Chondrocyte (in vitro differentiated cells): ENCODE results near the gene UNC5B. TPM values are rescaled to one million over a fixed set of nuclear protein-coding genes. Genes with fewer than 3 reads are reported as not detected.

Source experiments
- DNase-seq: peaks from one replicate; pipeline ENCODE4 v3.0.0; 2021; ENCODE audit warnings: mixed read lengths, low spot score
- H3K27ac Mint-ChIP-seq: one replicate; pipeline ENCODE4 v1.8.0; 2021; ENCODE audit warnings: mild to moderate bottlenecking, moderate library complexity, mixed read lengths; ENCODE audit not compliant: unreplicated experiment
- H3K27me3 Mint-ChIP-seq: 2 replicates; pipeline ENCODE4 v1.8.0; 2021; ENCODE audit warnings: low read depth, mixed read lengths
- H3K36me3 Mint-ChIP-seq: 2 replicates; pipeline ENCODE4 v1.8.0; 2021; ENCODE audit warnings: low read depth, mixed read lengths
- H3K4me1 Mint-ChIP-seq: 2 replicates; pipeline ENCODE4 v1.8.0; 2021; ENCODE audit warnings: low read depth, mild to moderate bottlenecking, mixed read lengths
- H3K4me3 Mint-ChIP-seq: one replicate; pipeline ENCODE4 v1.8.0; 2021; ENCODE audit warnings: mild to moderate bottlenecking, moderate library complexity, mixed read lengths; ENCODE audit not compliant: unreplicated experiment
- H3K9me3 Mint-ChIP-seq: 2 replicates; pipeline ENCODE4 v1.8.0; 2021; ENCODE audit warnings: low read depth, mixed read lengths
- total RNA-seq: library from RNA; stranded (reverse); gene quantifications from 3 replicates; pipeline ENCODE4 v1.2.1, GENCODE V29; 2021
- TF ChIP-seq, protein P1 (sequence below): fragments of 200-600 bp; sonication (generic); IDR thresholded peaks from 2 replicates; pipeline ENCODE4 v1.5.0; 2021; ENCODE audit warnings: antibody characterized with exemption, mild to moderate bottlenecking, moderate library complexity

UNC5B gene
- total RNA-seq, 1 donor from 2014 or later, result 57.9 TPM

- Mint-ChIP-seq H3K36me3 (peaks cover 3% of the 10 kb centered on the region), H3K4me1 (no peaks in the 10 kb centered on the region), H3K9me3 (no peaks in the 10 kb centered on the region), H3K27ac (no peak overlapping the region), H3K4me3 (no peak overlapping the region), H3K27me3 (no peaks in the 10 kb centered on the region)
- DNase-seq, result no peak
- TF ChIP-seq, protein P1, sequence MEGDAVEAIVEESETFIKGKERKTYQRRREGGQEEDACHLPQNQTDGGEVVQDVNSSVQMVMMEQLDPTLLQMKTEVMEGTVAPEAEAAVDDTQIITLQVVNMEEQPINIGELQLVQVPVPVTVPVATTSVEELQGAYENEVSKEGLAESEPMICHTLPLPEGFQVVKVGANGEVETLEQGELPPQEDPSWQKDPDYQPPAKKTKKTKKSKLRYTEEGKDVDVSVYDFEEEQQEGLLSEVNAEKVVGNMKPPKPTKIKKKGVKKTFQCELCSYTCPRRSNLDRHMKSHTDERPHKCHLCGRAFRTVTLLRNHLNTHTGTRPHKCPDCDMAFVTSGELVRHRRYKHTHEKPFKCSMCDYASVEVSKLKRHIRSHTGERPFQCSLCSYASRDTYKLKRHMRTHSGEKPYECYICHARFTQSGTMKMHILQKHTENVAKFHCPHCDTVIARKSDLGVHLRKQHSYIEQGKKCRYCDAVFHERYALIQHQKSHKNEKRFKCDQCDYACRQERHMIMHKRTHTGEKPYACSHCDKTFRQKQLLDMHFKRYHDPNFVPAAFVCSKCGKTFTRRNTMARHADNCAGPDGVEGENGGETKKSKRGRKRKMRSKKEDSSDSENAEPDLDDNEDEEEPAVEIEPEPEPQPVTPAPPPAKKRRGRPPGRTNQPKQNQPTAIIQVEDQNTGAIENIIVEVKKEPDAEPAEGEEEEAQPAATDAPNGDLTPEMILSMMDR, result no peak
These were observed 112.9 kb downstream of the UNC5B start for GRCh38 chr10:71325267-71325666.

DNA sequence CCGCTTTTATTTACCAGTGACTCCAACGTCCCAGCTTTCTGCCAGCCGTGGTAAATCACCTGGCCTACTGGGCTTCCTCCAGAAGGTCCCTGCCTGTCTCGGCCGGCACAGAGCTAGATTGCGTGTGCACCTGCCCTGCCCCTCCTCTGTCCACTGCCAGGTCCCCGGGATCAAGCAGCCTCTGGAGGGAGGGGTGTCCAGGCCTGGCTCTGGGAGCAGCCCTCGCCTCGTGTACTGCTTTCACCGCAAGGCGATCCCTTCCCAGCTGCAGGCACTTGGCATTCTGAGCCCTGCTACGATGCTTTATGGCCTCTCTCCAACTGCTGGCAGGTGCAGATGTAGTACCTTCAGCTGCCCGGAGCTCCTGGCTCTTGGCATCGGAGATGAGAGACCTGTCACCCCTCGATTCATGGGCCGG is 114.1 kb downstream of the UNC5B start:
- Mint-ChIP-seq H3K4me1 (no peaks in the 10 kb centered on the region), H3K4me3 (no peak overlapping the region), H3K27ac (no peak overlapping the region), H3K27me3 (no peaks in the 10 kb centered on the region), H3K36me3 (peaks cover 3% of the 10 kb centered on the region), H3K9me3 (no peaks in the 10 kb centered on the region)
- TF ChIP-seq, protein P1, result no peak
- no peak for DNase-seq

DNA sequence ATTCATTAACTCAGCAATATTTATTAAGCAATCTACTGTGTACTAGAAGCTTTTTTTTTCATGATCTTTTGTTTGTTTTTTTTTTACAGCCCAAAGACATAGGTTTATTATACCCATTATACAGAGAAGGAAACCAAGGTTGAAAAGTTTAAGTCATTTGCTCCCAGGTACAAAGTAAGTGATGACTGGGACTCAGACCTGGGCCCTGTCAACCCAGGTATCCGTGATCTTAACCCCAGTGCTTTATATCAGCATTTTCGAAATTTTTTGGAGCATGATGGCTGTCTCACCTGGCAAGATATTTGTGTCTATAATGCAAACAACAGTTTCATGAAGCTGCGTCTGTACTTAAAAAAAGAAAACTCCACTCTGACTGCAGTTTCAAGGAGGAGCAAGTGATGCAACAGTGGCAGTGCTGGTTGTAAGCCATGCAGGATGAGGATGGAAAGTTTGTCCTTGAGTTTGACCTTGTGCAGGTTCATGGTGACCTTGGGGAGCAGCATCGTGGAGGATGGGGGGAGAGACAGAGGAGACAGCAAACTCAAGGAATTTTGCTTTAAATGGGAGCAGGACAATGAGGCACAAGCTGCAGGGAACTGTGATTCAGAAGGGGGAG is 118.5 kb downstream of the UNC5B start:
- Mint-ChIP-seq H3K27me3 (no peaks in the 10 kb centered on the region), H3K9me3 (no peaks in the 10 kb centered on the region), H3K4me3 (no peak overlapping the region), H3K4me1 (no peaks in the 10 kb centered on the region), H3K36me3 (peaks cover 1% of the 10 kb centered on the region), H3K27ac (no peak overlapping the region)
- TF ChIP-seq, protein P1, result no peak
- no peak for DNase-seq

DNA sequence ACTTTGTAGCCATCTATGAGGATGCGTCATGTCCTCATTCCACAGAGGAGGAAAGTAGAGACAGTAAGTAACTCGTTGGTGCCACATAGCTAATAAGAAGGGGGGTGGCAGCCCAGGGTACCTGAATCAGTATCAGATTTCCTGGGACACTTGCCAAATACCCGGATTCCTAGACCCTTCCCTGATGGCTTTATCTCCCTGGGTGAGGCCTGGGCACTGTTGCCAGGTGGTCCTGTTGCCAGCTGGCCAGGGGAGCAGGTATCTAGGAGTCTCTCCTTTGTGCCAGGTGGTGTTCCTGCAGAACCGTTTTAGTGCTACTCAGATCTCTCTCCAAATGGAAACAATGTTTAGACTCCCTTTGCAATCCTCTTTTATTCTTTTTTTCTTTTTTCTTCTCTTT is 119.4 kb downstream of the UNC5B start:
- TF ChIP-seq, protein P1, result no peak
- DNase-seq, result no peak
- Mint-ChIP-seq H3K36me3 (peaks cover 1% of the 10 kb centered on the region), H3K27ac (no peak overlapping the region), H3K27me3 (peaks cover 4% of the 10 kb centered on the region), H3K4me3 (no peak overlapping the region), H3K4me1 (no peaks in the 10 kb centered on the region), H3K9me3 (no peaks in the 10 kb centered on the region)

GRCh38 chr10:71332466-71332865 is 120.1 kb downstream of the UNC5B start:
- H3K4me1 Mint-ChIP-seq, result no peaks in the 10 kb centered on the region
- no peak overlapping the region for H3K4me3 Mint-ChIP-seq
- TF ChIP-seq, protein P1, result no peak

More at GRCh38 chr10:71332466-71332865, 120.1 kb downstream of the UNC5B start:
- Mint-ChIP-seq H3K27me3 (peaks cover 4% of the 10 kb centered on the region), H3K9me3 (no peaks in the 10 kb centered on the region), H3K27ac (no peak overlapping the region), H3K36me3 (peaks cover 1% of the 10 kb centered on the region)
- DNase-seq, result no peak
